Fibroblast of lung (primary cell): ENCODE results near the gene CUBN. TPM values are rescaled to one million over a fixed set of nuclear protein-coding genes. Genes with fewer than 3 reads are reported as not detected.
A peak's percentile ranks its signal among the peaks of the same experiment; 100 is the strongest.

Source experiments
- DNase-seq, 2 donors: peaks; one replicate each; pipeline versions ENCODE4 v3.0.0 to v3.0.0-alpha.2; 2010; ENCODE audit warnings: low read depth in 2 of 2
- H2AFZ ChIP-seq: 2 replicates; pipeline ENCODE4 v1.5.1; 2012; ENCODE audit warnings: low read length, control low read depth, inconsistent platforms
- H3K27ac ChIP-seq: 2 replicates; pipeline ENCODE4 v1.5.1; 2011; ENCODE audit warnings: low read length, control low read depth; ENCODE audit not compliant: insufficient read depth
- H3K27me3 ChIP-seq: 2 replicates; pipeline ENCODE4 v1.5.1; 2011; ENCODE audit warnings: mild to moderate bottlenecking, low read length; ENCODE audit not compliant: control insufficient read depth, insufficient read depth
- H3K36me3 ChIP-seq: 2 replicates; pipeline ENCODE4 v1.5.1; 2011; ENCODE audit warnings: low read length; ENCODE audit not compliant: control insufficient read depth, insufficient read depth
- H3K4me1 ChIP-seq: 2 replicates; pipeline ENCODE4 v1.5.1; 2011; ENCODE audit warnings: low read length; ENCODE audit not compliant: control insufficient read depth, insufficient read depth; ENCODE audit errors: extremely low read depth
- H3K4me2 ChIP-seq: 2 replicates; pipeline ENCODE4 v1.5.1; 2011; ENCODE audit warnings: low read length, control low read depth; ENCODE audit not compliant: insufficient read depth; ENCODE audit errors: extremely low read depth
- H3K4me3 ChIP-seq, 4 experiments: fragments of 200-600 bp in 1 of 4; sonication (generic) in 1 of 4; replicated peaks in 1 of 4; 2 replicates each; pipeline ENCODE4 v1.5.1; 2011 to 2016; ENCODE audit warnings: low read length in 4 of 4, low read depth in 3 of 4, mild to moderate bottlenecking in 3 of 4, control low read depth in 2 of 4, inconsistent platforms in 1 of 4, mixed read lengths in 1 of 4; ENCODE audit not compliant: insufficient read depth in 1 of 4; ENCODE audit errors: control extremely low read depth in 1 of 4
- H3K79me2 ChIP-seq: 2 replicates; pipeline ENCODE4 v1.5.1; 2012; ENCODE audit warnings: mild to moderate bottlenecking, low read length, inconsistent platforms; ENCODE audit not compliant: control insufficient read depth, insufficient read depth
- H3K9ac ChIP-seq: 2 replicates; pipeline ENCODE4 v1.5.1; 2011; ENCODE audit warnings: mild to moderate bottlenecking, low read length, control low read depth; ENCODE audit not compliant: insufficient read depth
- H3K9me3 ChIP-seq: 2 replicates; pipeline ENCODE4 v1.5.1; 2012; ENCODE audit warnings: low read depth, low read length; ENCODE audit not compliant: control insufficient read depth, insufficient read depth
- H4K20me1 ChIP-seq: 2 replicates; pipeline ENCODE4 v1.5.1; 2011; ENCODE audit warnings: low read length; ENCODE audit not compliant: control insufficient read depth, insufficient read depth; ENCODE audit errors: extremely low read depth
- EZH2 ChIP-seq: IDR thresholded peaks from 2 replicates; pipeline ENCODE4 v1.5.1; 2012; ENCODE audit warnings: low read length, control low read depth, mild to moderate bottlenecking; ENCODE audit errors: missing control alignments
- polyA plus RNA-seq, 2 donors: library from polyadenylated mRNA; depleted of rRNA in 1 of 2; stranded (reverse) in 1 of 2; unstranded in 1 of 2; fragments of >200 nt; gene quantifications; 2 replicates each; pipeline ENCODE4 v1.2.1, GENCODE V29; 2011 to 2012; ENCODE audit warnings: missing spikeins in 1 of 2
- total RNA-seq: library from RNA; depleted of rRNA; stranded (reverse); fragments of >200 nt; gene quantifications from 2 replicates; pipeline ENCODE4 v1.2.1, GENCODE V29; 2014
- TF ChIP-seq, protein P1 (sequence below), 2 donors: IDR thresholded peaks in 1 of 2; conservative IDR thresholded peaks in 1 of 2; 1 replicate in 1 of 2; 2 replicates in 1 of 2; pipeline ENCODE4 v1.5.1; 2011 to 2012; ENCODE audit warnings: low read length in 2 of 2, control low read depth in 1 of 2, inconsistent platforms in 1 of 2, low read depth in 1 of 2, mild to moderate bottlenecking in 1 of 2

Gene CUBN
- total and polyA plus RNA-seq, 2 donors (not counting 1 experiment from before 2014, with no cell fraction given): 1.3 to 1.5 TPM

DNA sequence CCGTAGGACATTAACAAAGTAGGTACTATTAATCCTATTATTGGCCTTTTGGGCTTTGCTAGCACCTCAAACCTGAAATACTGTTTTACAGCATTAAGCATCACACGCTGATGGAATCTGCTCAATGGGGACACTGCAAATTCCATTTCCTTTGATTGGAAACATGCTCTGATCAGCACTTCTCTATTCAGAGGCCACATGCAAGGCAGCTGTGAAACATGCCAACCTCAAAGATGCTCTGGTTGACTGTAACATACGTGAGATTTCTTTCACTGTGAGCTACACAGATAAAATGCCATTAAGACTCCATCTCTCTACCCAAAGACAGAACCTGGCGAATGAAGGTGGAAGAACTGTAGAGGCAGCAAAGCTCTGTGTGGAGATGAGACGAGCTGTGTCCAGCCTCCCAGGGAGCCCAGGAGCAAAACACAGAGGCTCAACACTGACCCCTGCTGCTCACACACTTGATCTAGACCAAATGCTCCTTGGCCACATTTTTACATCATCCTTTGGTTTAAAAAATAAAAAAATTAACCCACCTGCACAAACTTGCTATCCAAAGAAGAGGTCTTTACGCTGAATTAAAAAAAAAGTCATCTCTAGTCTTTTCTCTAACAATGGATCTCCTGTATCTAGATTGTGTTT is 320.4 kb downstream of the CUBN start:
- H3K27ac ChIP-seq: no peak overlapping the region
- H3K36me3 ChIP-seq: no peaks in the 10 kb centered on the region
- no peak overlapping the region for H3K4me2 ChIP-seq
- H3K4me1 ChIP-seq: no peaks in the 10 kb centered on the region
- no peak overlapping the region for H3K9ac ChIP-seq
- no peaks in the 10 kb centered on the region for H4K20me1 ChIP-seq
- peaks cover 44% of the 10 kb centered on the region for H3K79me2 ChIP-seq
- TF ChIP-seq EZH2: no peak
- TF ChIP-seq, protein P1, sequence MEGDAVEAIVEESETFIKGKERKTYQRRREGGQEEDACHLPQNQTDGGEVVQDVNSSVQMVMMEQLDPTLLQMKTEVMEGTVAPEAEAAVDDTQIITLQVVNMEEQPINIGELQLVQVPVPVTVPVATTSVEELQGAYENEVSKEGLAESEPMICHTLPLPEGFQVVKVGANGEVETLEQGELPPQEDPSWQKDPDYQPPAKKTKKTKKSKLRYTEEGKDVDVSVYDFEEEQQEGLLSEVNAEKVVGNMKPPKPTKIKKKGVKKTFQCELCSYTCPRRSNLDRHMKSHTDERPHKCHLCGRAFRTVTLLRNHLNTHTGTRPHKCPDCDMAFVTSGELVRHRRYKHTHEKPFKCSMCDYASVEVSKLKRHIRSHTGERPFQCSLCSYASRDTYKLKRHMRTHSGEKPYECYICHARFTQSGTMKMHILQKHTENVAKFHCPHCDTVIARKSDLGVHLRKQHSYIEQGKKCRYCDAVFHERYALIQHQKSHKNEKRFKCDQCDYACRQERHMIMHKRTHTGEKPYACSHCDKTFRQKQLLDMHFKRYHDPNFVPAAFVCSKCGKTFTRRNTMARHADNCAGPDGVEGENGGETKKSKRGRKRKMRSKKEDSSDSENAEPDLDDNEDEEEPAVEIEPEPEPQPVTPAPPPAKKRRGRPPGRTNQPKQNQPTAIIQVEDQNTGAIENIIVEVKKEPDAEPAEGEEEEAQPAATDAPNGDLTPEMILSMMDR (conservative IDR thresholded peaks at IDR 0.05 in 1 of 2, IDR thresholded peaks at IDR 0.05 in 1 of 2; ENCODE audit: low read depth in 1 of 2, low read length in 2 of 2): peak; percentile 56 to 62
- no peak overlapping the region for H3K4me3 ChIP-seq
- H3K27me3 ChIP-seq: no peaks in the 10 kb centered on the region
- DNase-seq: peak; percentile 18 to 42
- H2AFZ ChIP-seq: no peak overlapping the region
- no peaks in the 10 kb centered on the region for H3K9me3 ChIP-seq

DNA sequence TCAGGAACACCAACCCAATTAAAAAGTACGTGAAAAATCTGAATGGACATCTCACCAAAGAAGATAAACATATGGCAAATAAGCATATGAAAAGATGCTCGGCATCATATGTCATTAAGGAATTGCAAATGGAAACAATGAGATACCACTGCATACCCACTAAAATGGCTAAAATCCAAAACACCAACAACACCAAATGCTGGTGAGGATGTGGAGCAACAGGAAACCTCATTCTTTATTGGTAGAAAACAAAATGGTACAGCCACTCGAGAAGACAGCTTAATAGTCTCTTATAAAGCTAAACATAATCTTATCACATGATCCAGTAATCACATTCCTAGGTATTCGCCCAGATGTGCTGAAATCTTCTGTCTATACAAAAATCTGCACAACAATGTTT is 325.5 kb downstream of the CUBN start:
- H3K4me2 ChIP-seq: no peak overlapping the region
- DNase-seq: no peak
- no peak overlapping the region for H3K4me3 ChIP-seq
- H4K20me1 ChIP-seq: no peaks in the 10 kb centered on the region
- TF ChIP-seq, protein P1 (conservative IDR thresholded peaks at IDR 0.05 in 1 of 2, IDR thresholded peaks at IDR 0.05 in 1 of 2; ENCODE audit: low read depth in 1 of 2, low read length in 2 of 2): no peak
- no peak for TF ChIP-seq EZH2
- no peak overlapping the region for H3K27ac ChIP-seq
- no peaks in the 10 kb centered on the region for H3K4me1 ChIP-seq
- H3K36me3 ChIP-seq: no peaks in the 10 kb centered on the region
- no peaks in the 10 kb centered on the region for H3K27me3 ChIP-seq
- H2AFZ ChIP-seq: no peak overlapping the region
- no peaks in the 10 kb centered on the region for H3K9me3 ChIP-seq
- H3K9ac ChIP-seq: no peak overlapping the region
- peaks cover 29% of the 10 kb centered on the region for H3K79me2 ChIP-seq

DNA sequence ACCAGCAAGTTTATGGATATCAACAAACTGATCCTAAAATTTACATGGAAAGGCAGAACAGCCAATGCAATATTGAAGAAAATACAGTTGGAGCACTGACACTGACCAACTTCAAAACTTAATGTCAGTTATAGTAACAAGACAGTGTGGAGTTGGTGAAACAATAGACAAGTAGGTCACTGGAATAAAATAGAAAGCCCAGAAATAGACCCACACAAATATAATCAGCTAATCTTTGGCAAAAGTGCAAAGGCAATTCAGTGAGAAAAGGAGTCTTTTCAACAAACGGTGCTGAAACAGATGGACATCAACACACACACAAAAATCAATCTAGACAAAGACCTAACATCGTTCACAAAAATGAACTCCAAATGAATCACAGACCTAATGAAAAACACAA is 326.1 kb downstream of the CUBN start:
- Histone ChIP-seq H3K9ac (no peak overlapping the region), H3K27me3 (no peaks in the 10 kb centered on the region), H3K4me3 (no peak overlapping the region), H4K20me1 (no peaks in the 10 kb centered on the region), H3K9me3 (no peaks in the 10 kb centered on the region), H3K4me2 (no peak overlapping the region), H3K36me3 (no peaks in the 10 kb centered on the region), H3K4me1 (no peaks in the 10 kb centered on the region), H3K27ac (no peak overlapping the region), H2AFZ (no peak overlapping the region), H3K79me2 (peaks cover 31% of the 10 kb centered on the region)
- no peak for DNase-seq
- TF ChIP-seq, protein P1 (conservative IDR thresholded peaks at IDR 0.05 in 1 of 2, IDR thresholded peaks at IDR 0.05 in 1 of 2; ENCODE audit: low read depth in 1 of 2, low read length in 2 of 2): no peak
- no peak for TF ChIP-seq EZH2
